HS-5 (cell line): Measurements from ENCODE around the gene GALNT18.

Experiments
- DNase-seq: peaks from one replicate; pipeline ENCODE4 v3.0.0-alpha.2; 2012; ENCODE audit warnings: low read depth

The GALNT18 gene

DNA sequence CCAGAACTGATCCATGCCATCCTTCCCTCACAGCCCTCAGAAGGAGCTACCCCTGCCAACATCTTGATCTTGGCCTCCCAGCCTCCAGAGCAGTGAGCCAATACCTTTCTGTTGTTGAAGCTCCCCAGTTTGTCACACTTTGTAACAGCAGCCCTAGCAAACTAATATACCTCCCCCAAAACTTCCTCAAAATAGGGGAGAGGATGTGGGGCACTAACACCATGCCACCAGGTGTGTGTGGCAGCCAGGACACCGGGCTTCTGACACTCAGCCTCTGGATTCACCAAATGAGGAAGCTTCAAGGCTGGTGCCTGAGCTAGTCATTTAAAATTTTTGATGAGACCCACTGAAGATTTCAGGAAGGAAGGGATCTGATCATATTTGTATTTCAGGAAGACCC, 353.7 kb downstream of the GALNT18 start:
- DNase-seq = no peak

DNA sequence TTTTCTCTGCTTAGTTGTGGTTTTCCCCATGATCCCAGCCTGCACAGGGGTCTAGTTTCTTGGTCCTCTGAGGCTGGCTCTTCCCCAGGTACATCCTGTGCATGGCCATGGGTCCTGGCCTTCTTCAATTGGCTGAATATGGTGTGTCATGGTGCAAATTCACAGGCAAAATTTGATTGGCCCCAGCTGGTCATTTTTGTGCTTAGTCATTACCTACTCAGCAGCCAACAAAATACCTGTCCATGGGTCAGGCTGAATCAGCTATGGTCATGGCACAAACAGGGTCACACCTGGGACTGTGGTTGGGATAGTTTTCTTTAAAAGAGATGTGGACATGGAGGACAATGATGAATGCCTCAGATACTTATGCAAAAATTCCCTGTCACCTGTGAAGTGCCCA, 354.5 kb downstream of the GALNT18 start:
- no peak for DNase-seq

DNA sequence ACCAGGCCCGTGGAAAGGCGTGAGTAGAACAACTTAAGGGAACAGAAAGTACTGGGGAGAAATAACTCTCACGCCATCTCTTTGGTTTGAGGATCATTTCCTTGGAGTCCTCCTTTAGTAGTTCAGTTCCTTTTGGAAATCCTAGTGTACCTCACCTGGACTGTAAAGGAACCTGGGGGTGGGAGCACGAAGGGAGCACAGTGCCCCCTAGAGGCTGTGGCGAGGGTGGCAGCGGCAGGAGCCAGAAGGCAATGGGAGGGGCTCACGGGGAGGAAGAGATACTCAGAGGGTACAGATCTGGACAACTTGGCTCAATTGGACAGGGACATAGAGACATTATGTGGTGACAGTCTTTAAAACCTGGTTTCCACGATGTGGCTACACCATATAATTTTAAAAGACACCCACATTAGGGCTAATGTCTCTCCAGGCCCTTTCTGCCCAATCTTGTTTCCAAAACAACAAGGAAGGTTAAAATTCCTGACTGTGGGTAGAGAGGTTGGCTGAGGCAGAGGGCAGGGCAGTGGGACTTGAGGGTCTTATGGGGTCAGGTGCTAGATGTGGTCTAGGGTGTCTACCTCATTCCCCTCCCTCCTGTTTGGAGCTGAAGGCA, 355.7 kb downstream of the GALNT18 start:
- no peak for DNase-seq

DNA sequence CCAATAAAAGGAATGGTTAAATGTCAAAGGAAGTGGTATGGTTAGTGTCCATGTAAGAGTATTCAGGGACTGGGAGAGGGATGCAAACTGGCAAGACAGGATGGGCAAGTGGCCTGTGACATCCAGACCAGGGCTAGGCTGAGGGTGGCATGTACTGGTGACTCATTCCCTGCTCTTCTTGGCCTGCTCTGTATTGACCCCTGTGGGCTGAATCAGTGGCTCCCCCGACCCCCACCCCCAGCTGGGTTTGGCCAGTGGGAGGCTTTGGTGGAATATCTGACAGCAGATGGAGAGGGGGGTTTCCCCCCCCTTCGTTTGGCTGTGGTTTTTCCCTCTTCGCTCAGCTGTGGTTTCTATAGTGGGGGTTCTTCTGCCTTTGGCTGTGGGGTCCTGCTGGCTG, 356.5 kb downstream of the GALNT18 start:
- DNase-seq = no peak

DNA sequence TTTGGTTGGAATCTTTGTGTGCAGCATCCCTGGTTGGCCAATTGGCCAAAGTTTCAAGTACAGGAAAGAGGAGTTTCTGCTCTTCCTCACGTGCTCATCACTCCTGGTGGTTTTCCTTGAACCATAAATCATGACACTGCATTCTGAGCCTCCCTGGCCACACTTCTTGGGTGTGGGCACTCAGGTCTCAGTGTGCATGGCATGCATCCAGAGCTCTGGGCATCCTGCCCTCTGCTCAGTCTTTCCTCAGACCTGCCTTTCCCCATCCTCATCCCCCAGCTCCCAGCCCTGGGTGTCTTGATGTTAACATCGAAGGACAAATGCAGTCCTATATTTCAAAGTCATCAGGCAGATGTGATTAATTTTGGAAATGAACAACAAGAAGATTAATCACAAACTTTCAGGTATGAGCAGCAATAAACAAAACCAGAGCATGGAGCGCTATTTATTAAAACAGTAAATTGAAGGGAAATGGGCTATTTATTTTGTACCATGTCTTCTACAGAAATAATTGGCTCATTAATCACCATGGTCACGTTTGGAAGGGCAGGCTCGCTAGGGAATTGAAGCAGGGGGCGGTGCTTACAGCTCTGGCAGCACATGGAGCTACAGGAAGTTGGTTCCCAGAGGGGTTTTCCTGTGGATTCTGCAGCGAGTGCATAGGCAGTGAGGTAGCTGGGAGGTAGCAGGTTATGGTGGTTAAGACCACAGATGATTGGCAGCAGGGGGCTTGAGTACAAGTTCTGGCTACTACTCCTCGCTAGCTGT, 358.4 kb downstream of the GALNT18 start:
- DNase-seq = no peak

DNA sequence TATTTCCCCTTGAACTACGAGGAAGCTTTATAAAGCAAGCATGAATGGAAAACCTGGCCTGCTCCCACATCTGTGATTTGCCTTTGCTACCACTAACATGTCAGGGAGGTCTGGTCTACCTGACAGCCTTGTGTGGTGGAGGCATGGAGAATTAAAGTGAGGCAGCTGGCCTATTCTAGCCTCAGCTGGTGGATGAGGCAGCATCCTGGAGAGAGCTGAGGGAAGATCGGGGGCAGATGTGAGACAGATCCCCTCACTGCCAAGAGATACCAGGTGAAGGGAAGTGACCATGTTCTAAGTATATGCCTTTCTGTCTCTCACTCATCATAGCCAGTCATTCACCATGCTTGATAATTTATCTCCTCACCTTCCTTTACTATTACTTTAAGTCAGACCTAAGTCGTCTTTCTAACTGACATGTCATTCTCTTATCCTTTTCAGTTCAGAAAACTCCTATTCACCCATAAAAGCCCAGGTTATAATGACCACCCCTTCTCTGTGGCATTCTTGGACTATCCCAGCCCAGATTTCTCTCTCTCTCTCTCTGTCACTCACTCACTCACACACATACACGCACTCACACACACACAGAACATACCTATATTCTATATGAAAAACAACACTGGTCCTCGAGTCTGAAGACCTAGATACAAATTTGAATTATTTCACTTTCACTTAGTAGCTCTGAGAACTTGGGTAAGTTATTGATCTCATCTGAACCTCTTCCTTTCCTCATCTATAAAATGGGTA, 359.5 kb downstream of the GALNT18 start:
- DNase-seq = no peak

DNA sequence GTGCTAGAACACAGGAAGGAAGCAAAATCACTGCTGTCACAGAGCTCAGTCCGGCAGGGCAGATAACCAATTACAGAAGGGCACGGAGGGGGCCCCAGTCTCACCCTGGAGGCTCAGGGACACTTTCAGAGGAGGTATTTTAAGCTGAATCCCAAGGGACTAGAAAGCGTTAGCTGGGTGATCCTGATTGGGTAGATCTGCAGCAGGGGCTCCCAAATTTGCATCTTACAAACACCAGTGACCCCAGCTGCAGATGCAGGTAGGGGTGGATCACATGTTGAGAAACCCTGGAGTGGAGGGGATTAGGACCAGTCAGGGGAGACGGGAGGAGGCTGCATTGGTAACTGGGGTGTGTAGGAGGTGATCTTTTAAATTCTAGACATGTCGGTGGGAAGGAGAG, 360.2 kb downstream of the GALNT18 start:
- no peak for DNase-seq

DNA sequence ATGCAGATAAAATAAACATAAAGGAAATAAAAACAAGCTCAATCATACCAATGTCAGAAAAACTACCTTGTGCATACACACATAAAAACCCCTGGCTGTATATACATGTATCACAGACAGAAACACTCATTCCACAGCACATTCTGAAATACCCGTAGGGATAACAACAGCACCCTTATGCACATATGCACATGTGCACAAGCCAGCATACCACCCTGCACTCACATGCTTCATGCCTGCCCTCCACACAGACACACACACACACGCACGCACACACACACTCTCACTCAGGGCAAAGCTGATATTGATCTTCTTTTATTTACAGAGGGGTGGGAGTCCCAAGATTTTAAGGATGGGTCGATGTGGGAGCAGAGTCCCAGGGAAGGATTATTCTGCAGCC, 360.9 kb downstream of the GALNT18 start:
- no peak for DNase-seq

DNA sequence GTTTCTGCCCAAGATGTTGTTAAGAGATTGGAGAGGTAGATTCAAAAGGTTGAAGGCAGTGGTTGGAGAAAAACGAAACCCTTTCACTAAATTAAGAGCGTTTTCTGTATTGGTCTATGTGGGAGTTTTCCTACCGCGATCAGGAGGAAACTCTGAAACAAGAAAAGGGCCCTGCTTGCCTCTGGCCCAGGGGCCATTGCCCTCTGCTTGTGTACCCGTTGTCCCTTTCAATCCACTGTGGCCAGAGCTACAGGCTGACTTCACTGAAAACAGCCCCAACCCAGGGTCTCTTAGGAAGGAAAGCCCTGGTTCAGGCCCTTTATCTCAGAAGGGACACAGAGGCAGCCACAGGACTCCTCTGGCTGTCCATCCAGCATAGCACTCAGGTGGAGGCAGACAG, 367.8 kb downstream of the GALNT18 start:
- no peak for DNase-seq

DNA sequence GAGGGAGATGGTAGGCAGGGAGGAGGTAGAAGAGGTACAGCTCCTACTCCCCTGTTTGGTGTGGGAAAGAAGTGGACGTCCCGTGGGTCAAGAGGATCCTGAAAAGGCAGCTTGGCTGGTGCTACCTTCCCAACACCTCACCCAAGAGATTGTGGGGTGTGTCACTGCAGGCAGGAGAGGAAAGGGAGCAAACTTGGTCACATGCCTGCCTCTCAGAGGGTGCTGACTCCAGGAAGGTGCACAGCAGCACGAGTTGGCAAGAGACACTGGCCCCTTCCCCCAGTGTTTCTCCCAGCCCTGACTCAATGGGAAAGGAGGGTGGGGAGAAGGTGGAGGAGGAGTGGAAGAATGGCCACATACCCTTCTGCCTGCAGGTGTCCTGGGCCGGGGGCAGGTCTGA, 368.3 kb downstream of the GALNT18 start:
- no peak for DNase-seq

DNA sequence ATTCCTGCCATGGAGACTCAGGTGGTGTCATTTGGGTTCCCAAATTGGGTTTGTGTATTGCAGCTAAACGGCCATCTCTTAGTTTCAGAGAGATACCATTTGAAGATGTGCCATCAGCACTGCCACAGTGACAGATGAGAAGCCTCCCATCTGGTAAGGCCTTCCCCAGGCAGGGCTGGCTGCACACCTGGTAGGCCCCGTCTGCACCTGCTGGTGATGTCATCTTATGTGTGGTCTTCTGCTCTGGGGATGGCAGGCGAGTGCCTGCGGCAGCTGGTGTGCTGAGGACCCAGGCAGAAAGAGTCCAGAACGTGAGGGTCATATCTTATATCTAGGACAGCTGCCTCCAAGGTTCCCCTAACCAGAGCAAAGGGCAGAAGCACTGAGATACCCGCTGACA, 369.4 kb downstream of the GALNT18 start:
- no peak for DNase-seq

DNA sequence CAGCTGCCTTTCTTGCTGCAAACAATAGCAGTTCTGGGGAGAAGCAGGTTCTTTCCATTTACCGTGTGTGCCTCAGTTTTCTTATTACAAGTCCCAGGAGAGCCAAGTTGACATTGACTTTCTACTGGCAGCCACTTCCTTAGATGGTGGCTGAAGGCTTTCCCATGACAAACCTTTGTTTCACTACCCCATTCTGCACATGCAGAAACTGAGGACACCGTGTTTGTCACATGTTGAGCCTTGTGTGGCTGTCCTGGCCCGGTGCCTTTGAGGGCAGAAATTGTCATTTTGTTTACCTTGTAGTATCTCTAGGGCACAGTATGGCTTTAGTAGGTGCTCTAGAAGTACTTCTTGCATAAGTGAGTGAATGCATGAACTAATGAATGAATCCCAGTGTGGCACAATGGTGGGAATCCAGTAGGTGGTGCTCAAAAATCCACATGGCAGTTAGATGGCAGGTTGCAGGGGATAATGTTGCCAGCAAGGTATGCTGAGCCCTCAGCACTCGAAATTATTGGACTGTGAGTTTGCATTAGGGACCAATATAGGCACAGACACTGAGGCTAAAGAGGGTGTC, 370.3 kb downstream of the GALNT18 start:
- no peak for DNase-seq

DNA sequence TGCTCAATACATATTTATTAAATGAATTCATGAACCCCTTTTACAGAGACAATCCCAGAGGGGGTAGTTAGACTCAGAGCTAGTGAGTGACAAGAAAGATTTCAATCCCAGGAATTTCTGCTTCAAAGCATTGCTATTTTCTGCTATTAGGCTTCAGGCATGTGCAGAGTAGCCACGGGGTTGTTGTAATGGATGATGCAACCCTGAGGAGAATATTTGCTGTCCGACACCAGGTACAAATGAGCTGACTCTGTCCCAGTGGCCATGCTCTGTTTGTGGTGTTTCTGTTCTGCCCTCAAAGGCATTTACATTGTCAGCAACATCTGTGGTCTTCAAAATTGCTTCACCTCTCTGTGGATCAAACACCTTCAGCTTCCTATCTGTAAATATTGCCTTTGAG, 371.3 kb downstream of the GALNT18 start:
- DNase-seq = no peak

DNA sequence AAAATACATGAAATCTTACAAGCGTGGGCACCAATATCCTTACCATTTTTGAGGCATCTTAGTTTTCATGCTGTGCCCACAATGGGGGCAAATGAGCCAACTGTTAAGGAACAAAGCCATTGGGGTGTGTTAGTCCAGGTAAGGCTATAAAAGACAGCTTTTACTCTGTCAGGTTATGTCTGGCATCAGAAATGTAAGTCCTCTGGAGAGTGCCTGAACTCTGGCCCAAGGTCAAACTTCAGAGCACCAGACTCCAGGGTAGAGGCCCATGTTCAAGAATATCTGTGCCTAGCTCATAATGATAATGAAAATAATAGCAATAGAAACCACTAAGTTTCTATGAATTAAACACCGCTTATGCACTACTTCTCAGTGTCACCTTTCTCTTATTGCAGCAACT, 374.2 kb downstream of the GALNT18 start:
- no peak for DNase-seq

DNA sequence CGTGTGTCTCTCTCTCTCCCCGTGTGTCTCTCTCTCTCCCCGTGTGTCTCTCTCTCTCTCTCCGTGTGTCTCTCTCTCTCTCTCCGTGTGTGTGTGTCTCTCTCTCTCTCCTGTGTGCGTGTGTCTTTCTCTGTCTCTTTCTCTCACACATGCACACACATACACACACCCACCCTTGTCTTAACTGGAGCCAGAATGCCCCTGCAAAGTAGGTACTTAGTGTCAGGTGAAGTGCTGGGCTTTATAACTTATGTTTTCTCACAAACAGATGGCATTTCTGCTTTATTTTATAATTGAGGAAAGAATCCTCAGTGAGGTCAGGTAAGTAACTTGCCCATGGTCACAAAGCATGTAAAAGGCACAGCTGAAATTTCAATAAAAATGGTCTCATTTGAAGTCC, 374.7 kb downstream of the GALNT18 start:
- DNase-seq = no peak

DNA sequence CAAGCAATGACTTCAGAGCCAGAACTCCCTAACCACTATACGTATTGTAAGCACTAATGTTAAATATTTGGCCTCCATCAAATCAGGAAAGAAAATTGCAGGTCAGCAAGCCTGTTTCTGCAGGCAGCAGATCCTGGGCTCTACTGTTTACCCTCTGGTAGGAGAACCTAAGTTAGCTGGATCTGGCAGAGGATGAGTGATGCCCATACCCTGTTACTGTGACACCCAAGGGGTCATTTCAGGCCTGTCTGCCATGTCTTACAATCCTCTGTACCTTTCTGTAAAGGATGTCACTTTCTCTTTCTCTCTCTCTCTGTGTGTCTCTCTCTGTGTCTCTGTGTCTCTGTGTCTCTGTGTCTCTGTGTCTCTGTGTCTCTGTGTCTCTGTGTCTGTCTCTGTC, 375.6 kb downstream of the GALNT18 start:
- DNase-seq = no peak

DNA sequence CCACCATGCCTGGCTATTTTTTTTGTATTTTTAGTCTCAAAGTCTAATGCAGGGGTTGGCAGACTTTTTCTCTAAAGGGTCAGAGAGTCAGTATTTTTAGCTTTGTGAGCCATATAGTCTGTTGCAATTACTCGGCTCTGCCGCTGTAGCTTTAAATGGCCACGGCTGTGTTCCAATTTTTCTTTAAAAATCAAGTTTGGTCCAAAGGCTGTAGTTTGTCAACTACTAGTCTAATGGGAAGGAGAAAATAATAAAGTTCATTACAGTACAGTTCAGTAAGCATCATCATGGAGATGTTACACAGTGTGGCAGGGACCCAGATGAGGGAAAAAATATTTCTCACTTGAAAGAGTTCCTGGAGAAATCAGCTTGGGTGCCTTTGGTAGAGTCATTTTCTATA, 376.4 kb downstream of the GALNT18 start:
- no peak for DNase-seq

DNA sequence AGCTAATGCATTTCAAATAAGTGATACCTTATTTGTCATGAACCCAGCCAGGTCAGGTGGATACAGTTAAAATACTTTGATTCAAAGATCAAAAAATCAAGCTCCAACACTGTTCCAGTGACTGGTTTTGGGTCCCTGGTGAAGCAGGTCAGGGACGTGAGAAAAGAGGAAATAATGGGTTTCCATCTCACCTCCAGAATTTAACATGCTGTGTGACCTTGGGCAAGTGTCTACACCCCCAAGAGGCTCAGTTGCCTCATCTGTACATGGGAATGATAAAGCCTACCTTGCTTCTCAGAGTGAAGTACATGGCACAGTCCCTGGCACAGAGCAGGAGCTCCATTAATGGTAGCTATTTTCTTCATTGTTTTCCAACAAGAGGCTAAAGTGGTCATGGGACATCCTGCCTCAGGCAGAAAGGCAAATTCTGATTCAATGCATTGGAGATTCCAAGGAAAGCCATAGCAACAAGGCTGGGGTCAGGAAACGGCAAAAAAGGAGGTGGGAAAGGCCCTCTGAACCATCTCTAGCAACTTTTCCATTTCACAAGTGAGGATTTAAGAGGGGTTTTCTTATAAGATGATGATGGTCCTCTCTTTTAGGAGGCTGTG, 377.2 kb downstream of the GALNT18 start:
- no peak for DNase-seq

DNA sequence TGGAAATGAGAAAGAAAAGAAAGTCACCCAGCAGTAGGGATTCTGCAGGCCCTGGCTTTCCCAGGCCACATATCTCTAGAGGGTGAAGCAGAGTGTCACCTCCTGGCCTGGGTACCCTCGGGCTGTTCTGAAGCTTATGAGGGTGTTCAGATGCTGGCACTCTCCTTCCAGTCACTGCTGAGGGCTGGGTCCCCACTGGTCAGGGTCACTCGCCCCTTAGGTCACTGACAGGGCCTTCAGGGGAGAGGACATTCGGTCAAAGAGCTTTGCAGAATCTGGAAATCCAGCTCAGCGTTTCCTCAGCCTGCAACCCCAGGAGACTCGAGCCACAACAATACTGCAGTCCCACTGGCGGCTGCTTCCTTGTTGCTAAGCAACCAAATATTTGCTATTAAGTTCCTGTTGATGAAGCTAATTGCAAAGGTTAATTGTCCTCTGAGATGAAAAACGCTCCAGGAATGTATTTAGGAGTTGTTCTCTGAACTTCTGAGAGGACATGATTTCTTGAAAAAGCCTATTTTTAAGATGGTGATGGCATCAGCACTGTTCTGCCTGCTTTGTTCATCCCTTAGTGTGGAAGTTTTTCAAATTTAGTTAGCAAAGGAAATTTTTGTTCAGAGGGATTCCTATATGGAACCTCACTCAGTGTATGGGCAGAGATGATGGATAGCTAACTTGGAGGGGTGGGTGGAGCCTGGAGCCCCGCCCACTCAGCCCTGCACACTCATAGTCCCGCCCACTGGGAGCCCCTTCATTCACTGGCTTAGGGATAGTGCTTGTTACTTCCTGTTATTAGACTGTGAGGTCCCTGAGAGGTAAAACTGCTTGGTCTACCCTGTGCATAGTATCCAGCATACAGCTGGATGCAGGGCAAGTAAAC, 378.0 kb downstream of the GALNT18 start:
- DNase-seq = no peak

DNA sequence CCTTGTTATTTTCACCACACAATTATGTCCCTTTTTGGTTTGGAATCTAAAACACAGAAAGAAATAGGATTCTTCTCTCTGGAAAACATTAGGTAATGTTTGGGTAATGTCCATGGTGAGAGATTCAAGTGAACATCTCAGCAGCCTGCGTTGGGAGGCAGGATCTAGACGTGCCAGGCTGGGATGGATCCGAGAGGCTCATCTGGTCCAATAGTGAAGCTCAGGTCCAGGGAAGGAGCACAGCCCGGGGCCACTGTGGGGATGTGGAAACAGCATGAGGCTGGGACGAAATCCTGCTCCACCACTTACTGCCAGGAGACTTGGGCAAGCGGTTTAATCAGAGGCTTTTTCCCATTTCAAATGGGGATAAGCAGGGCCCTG, 378.6 kb downstream of the GALNT18 start:
- no peak for DNase-seq

DNA sequence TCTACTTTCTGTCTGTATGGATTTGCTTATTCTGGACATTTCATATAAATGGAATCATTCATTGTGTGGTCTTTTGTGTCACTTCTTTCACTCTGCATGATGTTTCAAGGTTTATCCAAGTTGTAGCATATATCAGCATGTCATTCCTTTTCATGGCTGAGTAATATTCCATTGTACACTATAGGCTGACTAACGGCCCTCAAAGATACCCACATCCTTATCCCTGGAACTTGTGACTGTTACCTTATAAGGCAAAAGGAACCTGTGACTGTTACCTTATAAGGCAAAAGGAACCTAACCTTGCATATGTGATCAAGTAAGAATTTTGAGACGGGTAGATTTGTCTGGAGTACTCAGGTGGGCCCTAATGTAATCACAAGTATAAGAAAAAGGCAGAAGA, 380.5 kb downstream of the GALNT18 start:
- no peak for DNase-seq

DNA sequence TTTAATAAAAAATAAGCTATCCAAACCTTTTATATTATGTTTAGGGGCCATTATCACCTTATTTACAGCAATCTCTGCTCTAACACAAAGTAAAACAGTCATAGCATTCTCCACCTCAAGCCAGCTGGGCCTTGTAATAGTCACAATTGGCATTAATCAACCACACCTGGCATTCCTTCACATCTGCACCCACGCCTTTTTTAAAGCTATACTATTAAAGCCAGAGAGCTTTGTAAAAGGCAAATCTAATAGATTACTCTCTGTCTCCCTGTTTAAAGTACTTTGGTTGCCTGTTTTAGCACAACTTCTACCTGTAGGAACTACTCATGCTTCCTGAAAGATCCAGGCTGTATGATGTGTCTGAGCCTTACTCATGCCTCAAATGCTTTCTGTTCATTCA, 381.8 kb downstream of the GALNT18 start:
- no peak for DNase-seq
